HG02588 (cell line): Measurements from ENCODE around the gene MVD.

Source experiments
- ATAC-seq: cut with Tn5 transposase; IDR thresholded peaks from one replicate; pipeline ENCODE4 v1.9.1; 2021; ENCODE audit warnings: mild to moderate bottlenecking, moderate library complexity; ENCODE audit not compliant: unreplicated experiment

The MVD gene

GRCh38 chr16:88658714-88659113 lies 4.2 kb downstream of the MVD start:
- no peak for ATAC-seq

DNA sequence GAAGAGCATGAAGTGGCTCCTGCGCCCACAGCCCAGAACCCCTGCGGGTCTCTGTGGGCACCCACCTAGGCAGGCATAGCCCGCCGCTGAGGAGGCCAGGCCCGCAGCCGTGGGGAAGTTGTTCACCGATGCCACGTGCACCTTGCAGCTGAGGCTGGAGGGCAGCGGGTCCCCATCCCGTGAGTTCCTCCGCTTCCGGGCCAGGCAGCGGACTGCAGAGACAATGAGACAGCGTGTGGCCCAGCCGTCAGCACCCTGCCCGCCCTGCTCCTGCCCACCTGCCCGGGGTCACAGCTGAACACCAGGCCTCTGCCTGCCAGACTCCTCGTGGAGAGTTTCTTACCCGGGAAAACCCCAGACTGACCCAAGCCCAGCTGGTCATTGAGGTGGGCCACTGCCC lies 5.5 kb downstream of the MVD start:
- no peak for ATAC-seq

GRCh38 chr16:88656291-88656980 lies 6.5 kb downstream of the MVD start:
- ATAC-seq: no peak

DNA sequence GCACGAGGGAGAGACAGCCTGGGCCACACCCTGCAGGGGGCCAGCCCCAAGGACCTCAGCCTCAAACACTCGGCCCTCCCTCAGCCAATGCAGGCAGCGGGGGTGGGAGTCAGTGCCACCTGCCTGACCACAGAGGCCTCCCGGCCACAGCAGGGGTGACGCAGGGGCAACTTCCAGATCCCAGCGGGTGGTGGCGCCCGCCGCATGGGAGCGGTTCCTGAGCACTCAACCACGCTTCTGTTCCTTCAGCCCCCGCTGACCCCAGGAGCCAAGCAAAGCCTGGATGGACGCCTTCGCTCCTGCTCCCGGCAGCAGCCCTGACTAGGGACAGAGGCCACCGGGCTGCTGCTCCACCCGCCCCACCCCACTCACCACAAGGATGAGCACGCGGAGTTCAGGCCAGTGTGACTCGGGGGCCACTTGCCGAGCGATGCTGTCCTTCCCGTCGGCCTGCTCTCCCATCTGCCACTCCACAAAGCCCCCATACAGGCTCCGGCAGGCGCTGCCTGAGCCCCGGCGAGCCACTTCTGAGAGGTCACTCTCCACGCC lies 7.1 kb downstream of the MVD start:
- ATAC-seq: no peak

- ATAC-seq: no peak
Observed at GRCh38 chr16:88655053-88655732, 7.7 kb downstream of the MVD start.

DNA sequence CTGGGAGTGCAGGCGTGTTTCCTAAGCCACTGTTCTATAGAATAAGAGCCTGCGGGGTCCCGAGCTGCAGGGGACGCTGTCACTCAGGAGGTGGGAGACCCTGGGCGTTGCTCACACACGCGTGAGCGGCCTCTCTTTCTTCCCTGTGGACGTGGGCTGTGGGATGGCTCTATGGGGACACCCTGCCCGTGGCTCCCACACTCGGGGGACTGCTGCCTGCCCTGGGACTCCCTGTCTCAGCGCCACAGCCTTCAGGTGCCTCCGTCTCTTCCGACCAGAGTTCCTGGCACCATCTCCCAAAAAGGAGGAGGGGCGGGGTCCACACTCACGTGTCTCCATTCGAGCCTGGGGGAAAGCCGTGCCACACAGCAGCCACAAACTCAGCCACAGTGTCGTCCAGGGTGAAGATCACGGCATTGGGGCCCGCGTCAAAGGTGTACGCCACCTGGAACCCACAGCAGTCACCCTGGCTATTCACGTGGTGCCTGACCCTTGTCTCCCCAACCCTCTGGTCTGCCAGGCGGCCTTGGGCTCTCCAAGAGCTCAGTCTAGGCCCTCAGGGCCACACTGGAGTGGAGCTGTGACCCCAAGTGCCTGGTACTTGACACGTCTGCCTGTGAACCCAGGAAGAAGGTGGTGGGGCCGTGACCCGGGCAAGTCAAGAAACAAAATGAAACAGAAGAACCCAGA lies 8.4 kb downstream of the MVD start:
- ATAC-seq: no peak

GRCh38 chr16:88653596-88654362 lies 9.1 kb downstream of the MVD start:
- ATAC-seq: no peak

GRCh38 chr16:88653101-88653500 lies 9.8 kb downstream of the MVD start:
- ATAC-seq: no peak

- no peak for ATAC-seq
Observed at GRCh38 chr16:88652762-88653063, 10.2 kb downstream of the MVD start.

DNA sequence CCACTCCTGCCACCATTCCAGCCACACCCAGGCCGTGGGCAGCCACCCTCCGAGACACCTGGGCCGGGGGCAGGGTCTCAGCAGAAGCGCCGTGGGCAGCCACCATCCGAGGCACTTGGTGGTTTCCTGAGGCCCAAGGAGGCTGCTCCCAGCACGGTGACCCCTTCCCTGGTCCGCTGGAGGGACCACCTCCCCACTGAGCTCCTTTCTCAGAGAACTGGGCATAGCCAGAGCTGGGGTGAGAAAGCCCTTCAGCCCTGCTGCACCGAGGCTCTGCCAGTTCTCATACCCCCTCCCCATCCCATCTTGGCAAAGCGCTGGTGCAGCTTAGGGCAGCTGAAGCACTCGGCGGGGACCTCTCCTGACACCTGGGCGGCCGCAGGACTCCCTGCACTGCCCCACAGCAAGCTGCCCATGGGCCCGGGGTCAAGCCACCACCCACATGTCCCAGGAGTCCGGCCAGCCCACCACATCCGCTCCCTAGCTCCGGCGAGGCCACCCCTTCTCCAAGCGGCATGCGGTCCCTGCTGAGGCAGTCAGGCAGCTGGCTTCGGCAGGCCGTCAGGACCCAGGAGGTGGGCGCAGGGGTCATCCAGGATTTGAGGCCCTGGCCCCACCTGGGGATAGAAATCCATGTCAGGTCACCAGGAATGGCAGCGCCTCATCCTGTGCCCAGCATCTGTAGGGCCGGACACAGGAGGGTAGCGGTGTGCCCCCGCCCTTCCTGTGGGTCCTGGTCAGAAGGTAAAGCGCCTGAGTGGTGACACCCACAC lies 10.7 kb downstream of the MVD start:
- no peak for ATAC-seq

GRCh38 chr16:88651276-88651988 lies 11.5 kb downstream of the MVD start:
- ATAC-seq: peak; percentile 62

GRCh38 chr16:88650749-88651275 lies 12.1 kb downstream of the MVD start, which contains the start of gene CYBA:
CYBA (minus strand) TSS chr16:88651053; CDS start chr16:88651013, 40 bp downstream.
- ATAC-seq: peak; percentile 66

GRCh38 chr16:88649924-88650748 lies 12.8 kb downstream of the MVD start:
- ATAC-seq: no peak

GRCh38 chr16:88649195-88649923 lies 13.5 kb downstream of the MVD start:
- no peak for ATAC-seq

DNA sequence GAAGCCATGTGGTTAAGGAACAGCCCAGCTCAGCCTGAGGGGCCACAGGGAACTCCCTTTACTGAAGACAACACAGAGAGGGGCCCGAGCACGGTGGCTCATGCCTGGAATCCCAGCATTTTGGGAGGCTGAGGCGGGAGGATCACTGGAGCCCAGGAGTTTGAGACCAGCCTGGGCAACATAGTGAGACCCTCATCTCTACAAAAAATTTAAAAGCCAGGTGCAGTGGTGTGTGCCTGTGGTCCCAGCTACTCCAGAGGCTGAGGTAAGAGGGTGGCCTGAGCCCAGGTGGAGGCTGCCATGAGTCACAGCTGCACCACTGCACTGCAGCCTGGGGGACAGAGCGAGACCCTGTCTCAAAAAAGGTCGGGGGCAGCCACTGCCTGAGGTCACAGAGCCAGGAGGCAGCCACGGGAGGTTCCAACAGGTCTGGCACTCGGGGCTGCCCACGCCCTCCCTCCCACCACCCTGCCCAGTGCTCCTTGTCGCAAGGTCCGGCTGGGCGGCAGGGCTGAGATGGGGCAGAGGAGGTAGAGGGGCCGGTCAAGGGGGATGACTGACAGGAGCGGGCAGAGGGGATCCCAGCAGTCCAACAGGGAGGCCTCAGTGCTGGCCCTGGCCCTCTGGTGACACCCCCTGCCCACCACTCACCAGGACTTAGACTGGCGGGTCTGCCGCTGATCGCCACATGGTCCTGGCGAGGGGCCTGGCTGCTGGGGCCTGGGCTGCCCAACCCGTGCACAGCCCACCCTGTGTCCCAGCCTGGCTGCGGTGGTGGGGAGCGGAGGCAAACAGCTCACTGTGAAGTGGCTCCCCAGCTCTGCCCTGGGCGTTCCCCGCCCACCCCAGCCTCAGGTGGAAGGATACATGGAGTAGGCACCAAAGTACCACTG lies 15.5 kb downstream of the MVD start:
- ATAC-seq: no peak

GRCh38 chr16:88646345-88647034 lies 16.4 kb downstream of the MVD start:
- ATAC-seq: no peak
